PC-9 (cell line): ENCODE data around the gene CDC5L.

Experiments
- EZH2 ChIP-seq: fragments of 200-600 bp; sonication (generic); IDR thresholded peaks from 2 replicates; pipeline ENCODE4 v1.8.0; 2017; ENCODE audit warnings: antibody characterized with exemption, low read depth
- TF ChIP-seq, protein P1 (sequence below): fragments of 200-600 bp; sonication (generic); conservative IDR thresholded peaks from 2 replicates; pipeline ENCODE4 v1.6.1; 2017; ENCODE audit warnings: mixed run types, antibody characterized with exemption, mild to moderate bottlenecking, moderate library complexity

DNA sequence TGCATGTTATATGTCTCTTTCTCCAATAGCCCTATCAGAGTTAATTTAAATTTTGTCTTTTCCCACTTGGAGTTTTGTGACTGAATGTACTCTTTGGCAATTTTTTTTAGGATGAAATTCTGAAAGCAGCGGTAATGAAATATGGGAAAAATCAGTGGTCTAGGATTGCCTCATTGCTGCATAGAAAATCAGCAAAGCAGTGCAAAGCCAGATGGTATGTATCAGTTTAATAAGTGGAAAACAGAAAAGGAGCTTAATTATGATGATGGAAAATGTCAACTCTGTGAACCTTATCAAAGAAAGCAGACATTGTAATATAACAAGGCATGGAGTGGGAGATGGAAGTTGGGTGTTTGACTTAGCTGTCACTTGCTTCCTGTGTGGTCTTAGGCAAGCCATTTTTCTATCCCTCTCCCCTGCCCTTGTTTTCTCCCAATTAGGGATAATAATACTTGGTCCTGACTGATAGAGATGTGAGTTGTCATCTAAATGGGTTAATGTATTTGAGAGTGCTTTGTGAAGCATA is 2.7 kb downstream of the CDC5L start:
- TF ChIP-seq, protein P1, sequence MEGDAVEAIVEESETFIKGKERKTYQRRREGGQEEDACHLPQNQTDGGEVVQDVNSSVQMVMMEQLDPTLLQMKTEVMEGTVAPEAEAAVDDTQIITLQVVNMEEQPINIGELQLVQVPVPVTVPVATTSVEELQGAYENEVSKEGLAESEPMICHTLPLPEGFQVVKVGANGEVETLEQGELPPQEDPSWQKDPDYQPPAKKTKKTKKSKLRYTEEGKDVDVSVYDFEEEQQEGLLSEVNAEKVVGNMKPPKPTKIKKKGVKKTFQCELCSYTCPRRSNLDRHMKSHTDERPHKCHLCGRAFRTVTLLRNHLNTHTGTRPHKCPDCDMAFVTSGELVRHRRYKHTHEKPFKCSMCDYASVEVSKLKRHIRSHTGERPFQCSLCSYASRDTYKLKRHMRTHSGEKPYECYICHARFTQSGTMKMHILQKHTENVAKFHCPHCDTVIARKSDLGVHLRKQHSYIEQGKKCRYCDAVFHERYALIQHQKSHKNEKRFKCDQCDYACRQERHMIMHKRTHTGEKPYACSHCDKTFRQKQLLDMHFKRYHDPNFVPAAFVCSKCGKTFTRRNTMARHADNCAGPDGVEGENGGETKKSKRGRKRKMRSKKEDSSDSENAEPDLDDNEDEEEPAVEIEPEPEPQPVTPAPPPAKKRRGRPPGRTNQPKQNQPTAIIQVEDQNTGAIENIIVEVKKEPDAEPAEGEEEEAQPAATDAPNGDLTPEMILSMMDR = no peak
- TF ChIP-seq EZH2 = no peak
